Activated CD4-positive, alpha-beta T cell treated with anti-CD3 and anti-CD28 coated beads, Interleukin-2, Interleukin-4, amounts not matched to agents 100 ng/mL and 50 ng/mL, durations not matched to agents 16 hours and 8 hours (primary cell): ENCODE data around the gene ABI2.
"Not testable (repeated sequence)": the region's sequence is repeated elsewhere in the genome, so short reads cannot be mapped to it uniquely, and the experiment has no call there.

ENCODE experiments used
- DNase-seq: peaks from one replicate; pipeline ENCODE4 v3.0.0-alpha.2; 2020; ENCODE audit warnings: low spot score

Gene ABI2

GRCh38 chr2:203359450-203359849 is 31.3 kb downstream of the ABI2 start:
- DNase-seq, result no peak

DNA sequence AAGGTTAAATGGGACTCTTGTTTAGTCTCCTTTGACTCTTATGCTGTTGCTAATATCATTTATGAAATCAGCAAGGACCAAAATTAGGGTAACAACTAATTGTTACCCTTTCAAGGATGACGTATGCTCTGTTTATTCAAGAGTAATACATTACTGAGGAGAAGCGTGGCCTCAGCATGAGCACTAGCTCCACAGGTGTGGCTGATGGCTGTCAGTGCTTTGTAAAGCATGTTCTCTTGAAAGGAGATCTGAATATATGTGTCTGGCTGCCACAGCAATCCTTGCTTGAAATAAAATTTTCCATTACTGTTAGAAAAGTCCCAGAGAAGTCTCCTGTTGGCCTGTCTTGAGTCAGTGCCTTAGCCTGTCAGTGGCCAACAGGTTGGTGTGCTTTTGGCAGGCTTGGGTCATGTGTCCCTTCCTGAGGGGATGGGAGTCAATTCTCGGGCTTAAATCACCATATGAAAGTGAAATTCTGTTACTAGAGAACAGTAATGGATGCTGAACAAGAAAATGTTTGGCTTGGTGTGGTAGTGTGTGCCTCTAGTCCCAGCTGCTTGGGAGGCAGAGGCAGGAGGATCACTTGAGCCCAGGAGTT is 32.7 kb downstream of the ABI2 start:
- no peak for DNase-seq

- DNase-seq, result no peak
Measured at GRCh38 chr2:203361495-203361894, 33.3 kb downstream of the ABI2 start.

DNA sequence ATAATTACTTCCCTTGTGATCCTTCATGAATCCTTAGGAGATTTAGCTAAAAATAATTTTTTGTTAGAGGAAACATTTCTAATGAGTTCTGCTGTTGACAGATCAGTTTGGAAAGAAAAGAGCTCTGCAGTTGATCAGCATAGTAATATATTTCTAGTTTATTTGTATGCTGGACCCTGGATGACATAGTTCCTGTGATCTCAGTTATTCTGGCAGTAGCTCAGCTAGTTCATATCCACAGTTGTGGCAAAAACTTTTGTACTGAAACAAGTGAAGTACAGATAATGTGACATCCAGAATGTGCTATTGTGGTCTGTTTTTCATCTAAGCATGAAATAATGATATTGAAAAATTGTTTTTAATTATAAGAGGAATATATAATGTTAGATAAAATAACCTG is 33.7 kb downstream of the ABI2 start:
- DNase-seq, result no peak

- no peak for DNase-seq
Measured at GRCh38 chr2:203366639-203367466, 38.7 kb downstream of the ABI2 start.

DNA sequence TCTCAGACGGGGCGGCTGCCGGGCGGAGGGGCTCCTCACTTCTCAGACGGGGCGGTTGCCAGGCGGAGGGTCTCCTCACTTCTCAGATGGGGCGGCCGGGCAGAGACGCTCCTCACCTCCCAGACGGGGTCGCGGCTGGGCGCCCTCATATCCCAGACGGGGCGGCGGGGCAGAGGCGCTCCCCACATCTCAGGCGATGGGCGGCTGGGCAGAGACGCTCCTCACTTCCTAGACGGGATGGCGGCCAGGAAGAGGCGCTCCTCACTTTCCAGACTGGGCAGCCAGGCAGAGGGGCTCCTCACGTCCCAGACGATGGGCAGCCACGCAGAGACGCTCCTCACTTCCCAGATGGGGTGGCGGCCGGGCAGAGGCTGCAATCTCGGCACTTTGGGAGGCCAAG is 44.5 kb downstream of the ABI2 start:
- not testable (repeated sequence) for DNase-seq

DNA sequence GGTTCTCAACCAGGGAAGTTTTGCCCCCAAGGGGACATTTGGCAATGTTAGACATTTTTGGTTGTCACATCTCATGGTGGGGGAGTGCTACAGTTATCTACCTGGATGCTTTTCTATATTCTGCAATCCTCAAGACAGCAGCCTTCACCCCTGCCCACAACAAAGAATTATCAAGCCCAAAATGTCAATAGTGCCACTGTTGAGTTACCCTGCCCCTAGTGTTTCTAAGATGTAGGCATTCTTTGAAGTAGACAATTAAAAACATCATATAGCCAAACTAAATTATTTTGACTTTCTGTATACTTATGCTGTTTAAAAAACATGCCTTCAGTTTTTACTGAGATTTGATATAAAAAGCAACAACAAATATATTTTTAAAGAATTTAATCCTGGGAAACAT is 48.0 kb downstream of the ABI2 start:
- DNase-seq, result no peak

GRCh38 chr2:203379156-203379555 is 51.0 kb downstream of the ABI2 start:
- DNase-seq, result no peak

DNA sequence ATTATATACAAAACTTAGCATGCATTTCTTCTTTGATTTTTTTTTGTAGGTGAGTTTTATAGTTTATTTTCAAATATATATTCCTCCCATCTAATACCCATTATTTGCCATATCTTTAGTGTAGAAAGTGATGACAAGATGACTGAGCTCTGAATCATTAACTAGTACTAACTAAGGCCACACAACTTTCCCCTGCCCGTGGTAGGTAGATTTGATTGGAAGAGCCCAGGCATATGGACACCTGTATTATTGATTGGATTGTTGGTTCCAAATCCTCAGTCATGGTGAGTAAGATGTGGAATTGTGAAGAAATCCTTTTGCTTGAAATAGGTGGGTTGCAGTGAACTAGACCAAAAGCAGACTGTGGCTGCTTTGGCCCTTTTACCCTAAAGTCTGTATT is 54.8 kb downstream of the ABI2 start:
- DNase-seq, result no peak

GRCh38 chr2:203388153-203388552 is 60.0 kb downstream of the ABI2 start:
- not testable (repeated sequence) for DNase-seq

GRCh38 chr2:203394519-203395227 is 66.5 kb downstream of the ABI2 start:
- DNase-seq, result no peak

GRCh38 chr2:203395858-203396257 is 67.7 kb downstream of the ABI2 start:
- DNase-seq, result no peak

- DNase-seq, result no peak
Measured at GRCh38 chr2:203396667-203397066, 68.5 kb downstream of the ABI2 start.

DNA sequence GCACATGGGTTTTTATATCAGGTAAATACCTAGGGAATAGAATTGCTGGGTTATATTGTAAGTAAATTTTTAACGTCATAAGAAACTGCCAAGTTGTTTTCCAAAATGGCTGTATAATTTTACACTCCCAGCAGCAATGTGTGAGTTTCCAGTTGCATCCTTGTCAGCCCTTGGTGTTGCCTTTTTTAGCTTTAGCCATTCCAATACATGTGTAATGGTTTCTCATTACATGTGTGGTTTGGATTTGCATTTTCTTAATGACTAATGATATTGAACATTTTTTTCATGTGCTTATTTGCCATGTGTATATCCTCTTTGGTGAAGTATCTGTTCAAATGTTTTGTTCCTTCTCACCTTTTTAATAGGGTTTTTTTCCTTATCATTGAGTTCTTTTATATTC is 70.8 kb downstream of the ABI2 start:
- no peak for DNase-seq

GRCh38 chr2:203400805-203401585 is 72.8 kb downstream of the ABI2 start:
- no peak for DNase-seq

DNA sequence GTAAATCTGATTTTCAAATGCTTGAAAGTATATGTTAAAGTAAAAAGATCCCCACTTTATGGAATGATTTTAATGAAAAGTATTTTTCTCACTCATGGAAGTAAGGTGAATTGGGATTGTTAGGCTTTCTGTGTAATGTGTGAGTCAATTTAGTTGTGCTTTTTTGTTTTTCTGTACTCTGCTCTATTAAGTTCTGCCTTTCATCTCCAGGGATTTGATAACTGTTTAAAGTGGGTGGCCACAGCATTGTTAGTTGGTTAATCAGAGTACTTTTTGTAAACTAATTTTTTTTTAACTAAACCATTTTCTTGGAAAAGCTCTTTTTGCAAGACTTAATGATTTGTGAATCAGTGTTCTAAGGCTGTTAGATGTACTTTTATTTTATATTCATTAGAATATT is 76.8 kb downstream of the ABI2 start:
- no peak for DNase-seq

DNA sequence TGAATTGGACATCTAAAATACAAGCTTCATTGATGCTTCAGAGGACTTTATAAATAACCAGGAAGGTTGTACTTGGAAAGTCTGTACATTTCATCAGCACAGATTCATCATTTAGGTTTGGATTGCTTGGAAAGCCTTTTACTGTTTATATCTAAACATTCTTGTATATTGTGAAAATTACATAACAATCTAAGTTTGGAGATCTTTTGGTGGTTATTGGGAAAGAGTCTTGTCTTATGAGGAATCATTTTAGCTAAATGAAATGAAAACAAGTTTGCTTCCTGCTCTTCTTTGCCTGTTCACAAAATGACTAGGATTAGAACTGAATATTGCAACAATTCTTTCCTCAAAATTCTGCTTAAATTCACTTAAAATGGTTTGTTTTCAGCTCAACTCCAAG is 79.3 kb downstream of the ABI2 start:
- no peak for DNase-seq

GRCh38 chr2:203412546-203413331 is 84.5 kb downstream of the ABI2 start:
- no peak for DNase-seq

- no peak for DNase-seq
Measured at GRCh38 chr2:203413796-203414195, 85.6 kb downstream of the ABI2 start.

DNA sequence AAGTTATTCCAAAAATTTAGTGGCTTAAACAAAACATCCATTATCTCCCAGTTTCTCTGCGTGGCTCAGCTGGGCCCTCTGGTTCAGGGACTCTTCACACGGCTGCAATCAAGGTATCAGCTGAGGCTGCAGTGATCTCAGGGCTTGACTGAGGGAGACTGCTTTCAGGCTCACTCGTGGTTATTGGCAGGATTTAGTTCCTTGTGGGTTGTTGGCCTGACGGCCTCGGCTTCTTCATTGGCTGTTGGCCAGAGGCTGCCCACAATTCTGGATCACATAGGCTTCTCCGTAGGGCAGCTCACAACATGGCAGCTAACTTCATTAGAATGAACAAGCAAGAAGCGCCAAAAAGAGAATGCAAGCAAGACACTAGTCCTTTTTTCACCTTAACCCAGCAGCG is 90.1 kb downstream of the ABI2 start:
- no peak for DNase-seq

- DNase-seq, result no peak
Measured at GRCh38 chr2:203427061-203427460, 98.9 kb downstream of the ABI2 start.

DNA sequence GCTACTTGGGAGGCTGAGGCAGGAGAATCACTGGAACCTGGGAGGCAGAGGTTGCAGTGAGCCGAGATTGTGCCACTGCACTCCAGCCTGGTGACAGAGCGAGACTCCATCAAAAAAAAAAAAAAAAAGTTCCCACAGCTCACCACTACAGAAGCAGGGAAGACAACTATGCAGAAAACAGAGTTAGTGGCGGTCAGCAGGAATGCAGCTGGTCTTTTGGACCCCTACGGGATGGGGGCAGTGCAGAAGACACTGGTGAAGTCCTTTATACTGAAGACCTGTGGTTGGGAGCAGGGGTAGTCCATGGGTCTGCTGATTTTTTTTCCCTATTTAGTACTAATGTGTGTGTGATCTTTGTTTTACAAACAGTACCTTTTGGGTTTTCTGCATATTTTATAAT is 101.4 kb downstream of the ABI2 start:
- DNase-seq, result not testable (repeated sequence)
